Posterior vena cava (tissue), 2 donors: ENCODE data around the gene EGLN1. TPM values are rescaled to one million over a fixed set of nuclear protein-coding genes. Genes with fewer than 3 reads are reported as not detected.
A peak's percentile ranks its signal among the peaks of the same experiment; 100 is the strongest.

Experiments
- DNase-seq: peaks from one replicate; pipeline ENCODE4 v3.0.0-alpha.2; 2020; ENCODE audit warnings: low spot score
- intact Hi-C, 2 donors: fragments of 100-400 bp; cut with DNase I; formaldehyde crosslinking; loops; one replicate each; pipeline versions ENCODE4 v1.14.1 to v1.14.2; 2022 to 2023
- total RNA-seq, 2 donors: library from RNA; stranded (reverse); fragmentation: NEBNext Ultra II Directional; extraction: Animal tissue kit (Norgen Biotek cat#: 25700); gene quantifications; one replicate each; pipeline ENCODE4 v1.2.1, GENCODE V29; 2021
- donor health status: DM: yes; HTN: yes; CAD: no.
- donor health status: DM: yes; HTN: yes; CAD: no.

The EGLN1 gene
- total RNA-seq, 2 donors from 2014 or later = 29.6 to 33.1 TPM

- intact Hi-C loops = no loop called here
- DNase-seq = no peak
Measured at GRCh38 chr1:231347961-231348360, 74.1 kb downstream of the EGLN1 start.

- DNase-seq = no peak
- intact Hi-C loops = no loop called here
Measured at GRCh38 chr1:231340328-231341013, 81.6 kb downstream of the EGLN1 start.

- no peak for DNase-seq
- intact Hi-C loops = no loop called here
Measured at GRCh38 chr1:231338270-231339128, 83.6 kb downstream of the EGLN1 start, which contains the start of gene SPRTN. Gene SPRTN, plus strand, starts transcription at chr1:231338293. Its CDS starts 91 bp downstream, at chr1:231338384.

- intact Hi-C loops = no loop called here
- peak; percentile 98 for DNase-seq
Measured at GRCh38 chr1:231337472-231338269, 84.4 kb downstream of the EGLN1 start, which contains the start of gene EXOC8. Gene EXOC8, minus strand, starts transcription at chr1:231337852. Its CDS starts 107 bp downstream, at chr1:231337745.

- intact Hi-C loops = no loop called here
- DNase-seq = peak; percentile 85
Measured at GRCh38 chr1:231337043-231337471, 85.0 kb downstream of the EGLN1 start.

- DNase-seq = no peak
- intact Hi-C loops = no loop called here
Measured at GRCh38 chr1:231335663-231336602, 86.2 kb downstream of the EGLN1 start.

- intact Hi-C loops = no loop called here
- DNase-seq = no peak
Measured at GRCh38 chr1:231334952-231335351, 87.1 kb downstream of the EGLN1 start.

GRCh38 chr1:231334079-231334666 lies 87.9 kb downstream of the EGLN1 start:
- intact Hi-C loops = no loop called here
- DNase-seq = no peak

- intact Hi-C loops = no loop called here
- DNase-seq = no peak
Measured at GRCh38 chr1:231332761-231333160, 89.3 kb downstream of the EGLN1 start.

- intact Hi-C loops = no loop called here
- DNase-seq = no peak
Measured at GRCh38 chr1:231329483-231329882, 92.6 kb downstream of the EGLN1 start.

- DNase-seq = no peak
- intact Hi-C loops = no loop called here
Measured at GRCh38 chr1:231327617-231328016, 94.5 kb downstream of the EGLN1 start.

GRCh38 chr1:231326248-231326647 lies 95.8 kb downstream of the EGLN1 start:
- intact Hi-C loops = no loop called here
- no peak for DNase-seq

GRCh38 chr1:231324660-231325059 lies 97.4 kb downstream of the EGLN1 start:
- DNase-seq = no peak
- intact Hi-C loops = no loop called here

- no peak for DNase-seq
- intact Hi-C loops = no loop called here
Measured at GRCh38 chr1:231322880-231323530, 99.1 kb downstream of the EGLN1 start.

GRCh38 chr1:231319080-231319479 lies 103.0 kb downstream of the EGLN1 start:
- intact Hi-C loops = no loop called here
- DNase-seq = no peak

- intact Hi-C loops = no loop called here
- no peak for DNase-seq
Measured at GRCh38 chr1:231318568-231318967, 103.5 kb downstream of the EGLN1 start.

- no peak for DNase-seq
- intact Hi-C loops = no loop called here
Measured at GRCh38 chr1:231318015-231318355, 104.1 kb downstream of the EGLN1 start.
